Activated CD4-positive, alpha-beta T cell treated with anti-CD3 and anti-CD28 coated beads, Interleukin-2, amount 10 ng/mL, durations not matched to agents 24 days and 14 days (primary cell): ENCODE results near the gene PCDHGC5. TPM values are rescaled to one million over a fixed set of nuclear protein-coding genes. Genes with fewer than 3 reads are reported as not detected.

Experiments used
- total RNA-seq: library from RNA; stranded (reverse); gene quantifications from 2 replicates; pipeline ENCODE4 v1.2.3, GENCODE V29; 2022

PCDHGC5 gene
- total RNA-seq, 1 donor from 2014 or later = not detected

Other genes starting within 250 kb of the PCDHGC5 start
- not detected in 2 replicates for gene PCDHB15, start 243.7 kb upstream of the PCDHGC5 start, total RNA-seq
- 0.14 and 0.23 TPM in 2 replicates for gene SLC25A2, start 185.0 kb upstream of the PCDHGC5 start, total RNA-seq
- 71.5 and 75.0 TPM in 2 replicates for gene TAF7, start 168.3 kb upstream of the PCDHGC5 start, total RNA-seq
- gene PCDHGA1, start 158.6 kb upstream of the PCDHGC5 start, total RNA-seq = 0.07 and 0.09 TPM in 2 replicates
- 0.07 and 0.12 TPM in 2 replicates for gene PCDHGA2, start 150.3 kb upstream of the PCDHGC5 start, total RNA-seq
- 0.14 and 0.19 TPM in 2 replicates for gene PCDHGA3, start 145.3 kb upstream of the PCDHGC5 start, total RNA-seq
- 0.14 and 0.19 TPM in 2 replicates for gene PCDHGB1, start 139.0 kb upstream of the PCDHGC5 start, total RNA-seq
- gene PCDHGA4, start 134.1 kb upstream of the PCDHGC5 start, total RNA-seq = 0.33 and 0.37 TPM in 2 replicates
- 0.63 and 0.97 TPM in 2 replicates for gene PCDHGB2, start 129.1 kb upstream of the PCDHGC5 start, total RNA-seq
- 0.19 and 0.51 TPM in 2 replicates for gene PCDHGA5, start 124.9 kb upstream of the PCDHGC5 start, total RNA-seq
- 0.40 and 0.49 TPM in 2 replicates for gene PCDHGB3, start 118.8 kb upstream of the PCDHGC5 start, total RNA-seq
- gene PCDHGA6, start 115.2 kb upstream of the PCDHGC5 start, total RNA-seq = 0.31 and 0.54 TPM in 2 replicates
- 0.05 and 0.23 TPM in 2 replicates for gene PCDHGA7, start 106.3 kb upstream of the PCDHGC5 start, total RNA-seq
- gene PCDHGB4, start 101.4 kb upstream of the PCDHGC5 start, total RNA-seq = 0.21 TPM in 2 replicates
- gene PCDHGA8, start 96.4 kb upstream of the PCDHGC5 start, total RNA-seq = 0.02 and 0.09 TPM in 2 replicates
- 0.43 and 0.47 TPM in 2 replicates for gene PCDHGB5, start 91.1 kb upstream of the PCDHGC5 start, total RNA-seq
- 0.33 and 0.44 TPM in 2 replicates for gene PCDHGA9, start 86.3 kb upstream of the PCDHGC5 start, total RNA-seq
- 0.09 and 0.14 TPM in 2 replicates for gene PCDHGB6, start 81.1 kb upstream of the PCDHGC5 start, total RNA-seq
- gene PCDHGA10, start 76.1 kb upstream of the PCDHGC5 start, total RNA-seq = 0.07 and 0.21 TPM in 2 replicates
- gene PCDHGB7, start 71.4 kb upstream of the PCDHGC5 start, total RNA-seq = 0.12 and 0.17 TPM in 2 replicates
- 0.23 and 0.31 TPM in 2 replicates for gene PCDHGA11, start 68.0 kb upstream of the PCDHGC5 start, total RNA-seq
- gene PCDHGA12, start 58.6 kb upstream of the PCDHGC5 start, total RNA-seq = 0.12 and 0.16 TPM in 2 replicates
- gene PCDHGC3, start 13.1 kb upstream of the PCDHGC5 start, total RNA-seq = 0.24 and 0.58 TPM in 2 replicates
- not detected in 2 replicates for gene PCDHGC4, start 4.1 kb upstream of the PCDHGC5 start, total RNA-seq
- gene DIAPH1, start 129.9 kb downstream of the PCDHGC5 start, total RNA-seq = 225 and 232 TPM in 2 replicates
- 88.1 and 92.3 TPM in 2 replicates for gene HDAC3, start 147.8 kb downstream of the PCDHGC5 start, total RNA-seq
- gene RELL2, start 147.9 kb downstream of the PCDHGC5 start, total RNA-seq = 24.1 TPM in 2 replicates
- gene FCHSD1, start 162.3 kb downstream of the PCDHGC5 start, total RNA-seq = 33.1 and 34.5 TPM in 2 replicates
- 9.2 and 10.9 TPM in 2 replicates for gene ARAP3, start 193.1 kb downstream of the PCDHGC5 start, total RNA-seq